ENCODE measurements around the gene TRAF3IP3. TPM values are rescaled to one million over a fixed set of nuclear protein-coding genes. Genes with fewer than 3 reads are reported as not detected.
A peak's percentile ranks its signal among the peaks of the same experiment; 100 is the strongest.

Gene TRAF3IP3
- total RNA-seq, 1 donor from 2014 or later: 7.1 TPM

DNA sequence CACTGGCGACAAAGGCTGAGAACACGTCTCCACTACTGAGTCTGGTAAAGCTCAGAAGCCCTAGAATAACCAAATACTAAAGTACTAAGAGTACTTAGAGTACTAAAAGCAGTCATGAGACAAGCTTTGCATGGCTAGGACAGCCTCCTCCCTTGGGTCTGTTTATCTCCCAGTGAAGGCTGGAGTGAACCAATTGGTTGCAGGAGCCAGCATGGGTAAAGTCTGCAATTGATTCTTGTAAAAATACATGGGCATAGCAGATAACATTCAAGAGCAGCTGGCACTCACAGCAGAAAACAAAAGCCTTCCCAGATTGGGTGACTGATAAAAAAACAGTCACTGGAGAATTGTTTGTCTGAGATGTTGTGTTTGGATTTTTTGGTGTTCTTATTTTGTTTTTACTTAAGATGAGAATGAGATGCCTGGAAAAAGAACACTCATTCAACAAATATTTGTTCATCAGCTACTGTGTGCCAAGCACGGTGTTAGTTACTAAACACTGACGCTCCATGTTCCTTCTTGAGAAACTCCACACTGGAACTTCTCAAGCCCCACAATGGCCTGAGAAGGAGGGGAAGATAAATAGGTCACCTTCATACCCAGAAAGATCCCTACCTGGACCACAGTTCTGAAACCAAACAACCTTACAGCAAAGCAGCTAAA is 46.4 kb downstream of the TRAF3IP3 start:
- TF ChIP-seq POLR2A (IDR thresholded peaks at IDR 0.05) (no peak), POLR2AphosphoS5 (IDR thresholded peaks at IDR 0.05; ENCODE audit: insufficient read depth in 1 of 2, low read depth in 1 of 2) (no peak)
- TF ChIP-seq, protein P1, sequence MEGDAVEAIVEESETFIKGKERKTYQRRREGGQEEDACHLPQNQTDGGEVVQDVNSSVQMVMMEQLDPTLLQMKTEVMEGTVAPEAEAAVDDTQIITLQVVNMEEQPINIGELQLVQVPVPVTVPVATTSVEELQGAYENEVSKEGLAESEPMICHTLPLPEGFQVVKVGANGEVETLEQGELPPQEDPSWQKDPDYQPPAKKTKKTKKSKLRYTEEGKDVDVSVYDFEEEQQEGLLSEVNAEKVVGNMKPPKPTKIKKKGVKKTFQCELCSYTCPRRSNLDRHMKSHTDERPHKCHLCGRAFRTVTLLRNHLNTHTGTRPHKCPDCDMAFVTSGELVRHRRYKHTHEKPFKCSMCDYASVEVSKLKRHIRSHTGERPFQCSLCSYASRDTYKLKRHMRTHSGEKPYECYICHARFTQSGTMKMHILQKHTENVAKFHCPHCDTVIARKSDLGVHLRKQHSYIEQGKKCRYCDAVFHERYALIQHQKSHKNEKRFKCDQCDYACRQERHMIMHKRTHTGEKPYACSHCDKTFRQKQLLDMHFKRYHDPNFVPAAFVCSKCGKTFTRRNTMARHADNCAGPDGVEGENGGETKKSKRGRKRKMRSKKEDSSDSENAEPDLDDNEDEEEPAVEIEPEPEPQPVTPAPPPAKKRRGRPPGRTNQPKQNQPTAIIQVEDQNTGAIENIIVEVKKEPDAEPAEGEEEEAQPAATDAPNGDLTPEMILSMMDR (IDR thresholded peaks at IDR 0.05): no peak
- Histone ChIP-seq H3K4me3 (no peak overlapping the region), H3K27me3 (no peaks in the 10 kb centered on the region), H3K9me3 (no peaks in the 10 kb centered on the region), H3K36me3 (no peaks in the 10 kb centered on the region), H3K27ac (no peak overlapping the region), H3K4me1 (peaks cover 29% of the 10 kb centered on the region)
- DNase-seq (ENCODE audit: extremely low spot score in 2 of 2): no peak
- intact Hi-C loops (cut with DNase I): no loop called here

DNA sequence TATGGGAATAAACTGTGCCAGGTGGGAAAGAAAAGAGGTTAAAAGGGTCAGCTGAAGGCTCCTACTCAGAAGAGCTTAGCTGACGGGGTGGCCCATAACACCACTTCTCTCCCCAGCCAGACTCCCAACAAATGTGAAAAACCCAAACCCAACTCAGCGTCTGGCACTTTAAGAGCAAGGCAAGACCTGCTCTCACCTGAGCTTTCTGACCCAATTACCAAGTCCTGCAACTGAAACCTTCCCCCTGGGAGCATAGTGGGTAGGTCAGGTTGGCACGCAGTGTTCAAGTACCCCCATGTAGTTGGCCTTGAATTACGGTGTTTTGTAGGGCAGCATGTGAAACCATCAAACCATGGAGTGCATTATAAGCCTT is 46.9 kb downstream of the TRAF3IP3 start:
- H3K27me3 ChIP-seq: no peaks in the 10 kb centered on the region
- intact Hi-C loops (cut with DNase I): no loop called here
- no peak overlapping the region for H3K4me3 ChIP-seq
- TF ChIP-seq POLR2AphosphoS5 (IDR thresholded peaks at IDR 0.05; ENCODE audit: insufficient read depth in 1 of 2, low read depth in 1 of 2): no peak
- TF ChIP-seq POLR2A (IDR thresholded peaks at IDR 0.05): no peak
- TF ChIP-seq, protein P1 (IDR thresholded peaks at IDR 0.05): no peak
- H3K27ac ChIP-seq: no peak overlapping the region
- peaks cover 30% of the 10 kb centered on the region for H3K4me1 ChIP-seq
- no peaks in the 10 kb centered on the region for H3K9me3 ChIP-seq
- H3K36me3 ChIP-seq: no peaks in the 10 kb centered on the region
- no peak for DNase-seq (ENCODE audit: extremely low spot score in 2 of 2)

DNA sequence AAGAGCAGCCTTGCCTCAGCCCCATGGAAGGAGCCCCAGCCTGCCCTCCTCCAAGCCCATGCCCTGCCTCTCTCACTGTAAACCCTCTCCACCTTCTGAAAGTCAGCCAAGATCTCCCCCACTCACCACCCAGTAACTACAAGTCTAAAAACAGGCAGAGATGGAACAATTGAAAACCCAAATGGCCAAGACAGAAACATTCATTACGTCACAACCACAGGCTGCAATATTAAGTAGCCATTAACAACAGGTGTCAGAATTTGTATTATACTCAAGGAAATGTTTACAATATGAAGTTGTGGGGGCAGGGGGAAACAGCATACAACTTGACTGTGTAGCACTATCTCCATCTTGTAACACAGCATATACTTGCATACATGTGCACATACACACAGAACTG is 47.7 kb downstream of the TRAF3IP3 start:
- H3K27ac ChIP-seq: no peak overlapping the region
- DNase-seq (ENCODE audit: extremely low spot score in 2 of 2): no peak
- intact Hi-C loops (cut with DNase I): no loop called here
- TF ChIP-seq, protein P1 (IDR thresholded peaks at IDR 0.05): no peak
- TF ChIP-seq POLR2A (IDR thresholded peaks at IDR 0.05) (no peak), POLR2AphosphoS5 (IDR thresholded peaks at IDR 0.05; ENCODE audit: insufficient read depth in 1 of 2, low read depth in 1 of 2) (no peak)
- peaks cover 30% of the 10 kb centered on the region for H3K4me1 ChIP-seq
- H3K27me3 ChIP-seq: no peaks in the 10 kb centered on the region
- H3K4me3 ChIP-seq: no peak overlapping the region
- no peaks in the 10 kb centered on the region for H3K36me3 ChIP-seq
- H3K9me3 ChIP-seq: no peaks in the 10 kb centered on the region

DNA sequence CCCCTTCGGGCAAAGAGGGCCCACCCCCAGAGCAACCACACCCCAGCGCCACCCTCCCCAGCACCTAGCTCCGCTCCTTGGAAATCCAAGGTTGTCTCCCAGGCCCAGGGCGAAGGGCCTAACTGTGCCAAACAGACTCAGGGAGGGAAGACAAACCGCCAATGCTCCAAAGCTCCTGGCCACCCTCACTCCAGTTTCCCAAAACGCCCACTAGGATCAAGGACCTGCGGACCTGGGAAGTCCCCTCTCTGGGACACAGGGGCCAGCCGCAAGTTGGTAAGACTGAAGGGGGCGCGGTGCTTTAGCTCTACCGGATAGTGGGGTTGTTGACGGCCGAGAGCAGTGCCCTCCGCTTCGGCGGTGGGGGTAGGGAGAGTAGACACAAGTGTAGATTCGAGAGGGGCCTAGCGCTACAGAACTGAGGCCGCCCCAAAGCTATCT is 49.5 kb downstream of the TRAF3IP3 start:
- peak overlapping the region; percentile 75 for H3K27ac ChIP-seq
- intact Hi-C loops (cut with DNase I): no loop called here
- no peaks in the 10 kb centered on the region for H3K9me3 ChIP-seq

More for the DNA sequence above, 49.5 kb downstream of the TRAF3IP3 start:
- Histone ChIP-seq H3K27me3 (no peaks in the 10 kb centered on the region), H3K36me3 (no peaks in the 10 kb centered on the region), H3K4me1 (peaks cover 30% of the 10 kb centered on the region), H3K4me3 (peak overlapping the region; percentile 26 to 53)
- no peak for DNase-seq (ENCODE audit: extremely low spot score in 2 of 2)
- TF ChIP-seq, protein P1 (IDR thresholded peaks at IDR 0.05): no peak
- TF ChIP-seq POLR2AphosphoS5 (IDR thresholded peaks at IDR 0.05; ENCODE audit: insufficient read depth in 1 of 2, low read depth in 1 of 2) (no peak), POLR2A (IDR thresholded peaks at IDR 0.05) (no peak)

Measured in vagina (tissue), 2 donors.